Islet of Langerhans (tissue), 1 donor: ENCODE data around the gene NCF2.

Source experiments
- FAIRE-seq: peaks from one replicate; lab custom pipeline; 2011; peaks lifted over from hg19 to GRCh38; lab: Jason Lieb, UNC

NCF2 gene

DNA sequence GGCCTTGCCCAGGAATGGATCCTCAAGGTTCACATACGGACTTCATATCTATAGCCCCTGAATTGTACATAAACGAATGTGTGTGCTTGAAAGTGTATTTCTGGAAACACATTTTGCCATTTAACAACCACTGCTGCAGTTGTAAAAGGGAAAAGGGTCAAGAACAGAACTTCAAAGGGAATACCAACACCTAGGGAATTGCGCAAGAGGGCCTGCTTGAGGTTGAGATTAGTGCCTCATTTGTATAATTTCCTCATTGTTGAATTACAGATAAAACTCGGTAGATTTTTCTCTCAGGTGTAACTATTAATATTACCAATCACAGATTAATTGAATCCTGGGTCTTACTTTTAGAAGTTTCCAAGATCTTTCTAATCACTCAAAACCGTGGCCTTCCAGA, 6.1 kb downstream of the NCF2 start:
- FAIRE-seq, result no peak

DNA sequence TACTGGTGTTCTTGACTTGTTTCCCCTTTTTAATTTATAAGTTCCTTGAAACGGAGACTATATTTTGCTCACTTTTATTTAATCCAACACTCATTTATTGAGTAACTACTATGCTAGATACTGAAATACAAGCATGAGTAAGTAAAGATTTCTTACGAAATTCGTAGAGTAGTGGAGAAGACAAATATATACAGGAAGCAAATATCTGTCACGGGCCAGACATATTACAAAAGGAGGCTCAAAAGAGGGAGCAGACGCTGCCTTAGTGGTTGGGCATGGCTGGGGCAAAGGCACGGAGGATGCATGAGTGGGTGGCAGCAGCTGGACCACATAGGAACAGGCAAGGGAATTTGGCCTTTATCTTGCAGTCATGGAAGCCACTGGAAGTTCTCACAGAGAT, 6.8 kb downstream of the NCF2 start:
- FAIRE-seq, result no peak

- no peak for FAIRE-seq
Measured at GRCh38 chr1:183582021-183582713, 8.1 kb downstream of the NCF2 start.

GRCh38 chr1:183580281-183580682, 10.0 kb downstream of the NCF2 start:
- FAIRE-seq, result no peak

GRCh38 chr1:183578856-183579255, 11.4 kb downstream of the NCF2 start:
- FAIRE-seq, result no peak

- no peak for FAIRE-seq
Measured at GRCh38 chr1:183577897-183578465, 12.3 kb downstream of the NCF2 start.

DNA sequence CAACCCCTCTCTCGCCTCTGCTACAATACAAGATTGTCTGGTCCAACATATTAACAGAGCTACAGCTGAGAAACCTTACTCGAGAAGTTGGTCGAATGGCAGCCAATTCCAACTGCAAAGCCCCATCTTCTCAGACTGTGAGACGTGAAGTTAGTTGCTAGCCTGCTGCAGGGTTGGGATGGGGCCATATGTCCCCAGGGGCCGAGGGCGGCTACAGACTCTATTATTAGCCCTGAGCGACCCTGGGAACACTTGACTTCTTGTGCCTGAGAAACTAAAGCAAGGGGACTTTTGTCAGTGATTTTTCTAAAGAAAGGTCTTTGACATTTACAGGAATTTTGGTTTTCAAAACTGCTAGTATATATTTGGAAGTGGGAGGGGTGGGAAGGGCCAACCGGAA, 13.7 kb downstream of the NCF2 start:
- FAIRE-seq, result no peak

DNA sequence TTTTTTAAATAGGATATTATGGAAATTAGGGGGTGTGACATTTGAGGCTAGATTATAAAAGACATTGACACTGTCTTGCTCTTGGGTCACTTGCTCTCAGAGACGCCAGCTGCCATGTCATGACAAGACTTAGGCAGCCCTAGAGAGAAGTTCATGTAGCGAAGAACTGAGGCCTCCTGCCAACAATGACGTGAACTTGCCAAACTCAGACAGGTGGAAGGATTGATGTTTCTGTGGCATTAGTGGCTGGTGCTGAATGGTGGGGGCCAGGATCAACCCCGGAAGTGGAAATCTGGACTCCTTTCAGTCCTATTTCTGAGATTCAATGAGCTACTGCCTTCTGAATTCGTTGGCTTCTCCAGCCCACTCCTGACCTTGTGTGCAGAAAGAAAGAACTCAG, 14.7 kb downstream of the NCF2 start:
- FAIRE-seq, result no peak

DNA sequence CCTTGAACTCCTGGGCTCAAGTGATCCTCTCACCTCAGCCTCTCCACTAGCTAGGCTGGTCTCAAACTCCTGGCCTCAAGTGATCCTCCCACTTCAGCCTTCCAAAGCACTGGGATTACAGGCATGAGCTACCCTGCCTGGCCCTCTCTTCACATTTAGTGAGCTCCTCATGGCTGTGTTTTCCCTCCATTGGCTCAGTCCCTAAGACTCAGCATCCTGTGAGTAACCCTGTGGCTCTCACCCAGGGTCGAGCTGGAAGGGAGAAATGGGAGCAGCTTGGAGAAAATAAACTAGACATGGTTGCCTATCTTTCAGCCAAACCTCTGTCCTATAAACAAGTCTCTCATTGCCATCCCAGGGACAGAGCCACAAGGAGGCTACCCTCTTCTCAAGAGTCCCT, 17.5 kb downstream of the NCF2 start:
- no peak for FAIRE-seq

DNA sequence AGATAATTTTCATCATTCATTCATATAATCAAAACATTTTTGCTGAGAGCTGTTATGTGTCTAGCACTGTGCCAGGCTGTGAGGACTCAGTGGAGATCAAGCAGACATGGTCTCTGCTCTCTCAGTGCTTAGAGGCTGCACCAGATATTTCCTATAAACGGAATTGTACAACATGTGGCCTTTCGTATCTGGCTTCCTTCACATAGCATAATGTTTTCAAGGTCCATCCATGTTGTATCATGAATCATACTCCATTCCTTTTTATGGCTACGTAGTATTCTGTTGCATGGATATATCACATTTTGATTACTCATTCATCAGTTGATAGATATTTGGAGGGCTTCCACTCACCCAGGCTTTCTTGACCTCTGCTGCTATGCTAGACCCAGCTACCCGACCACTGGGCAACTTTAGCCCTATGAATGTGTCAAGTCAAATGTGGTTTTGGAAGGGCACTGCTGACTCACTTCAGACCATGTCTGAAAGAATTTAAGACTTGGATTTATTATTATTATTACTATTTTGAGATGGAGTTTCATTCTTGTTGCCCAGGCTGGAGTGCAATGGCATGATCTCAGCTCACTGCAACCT, 18.5 kb downstream of the NCF2 start:
- no peak for FAIRE-seq

- no peak for FAIRE-seq
Measured at GRCh38 chr1:183570451-183570850, 19.8 kb downstream of the NCF2 start.

GRCh38 chr1:183569801-183570200, 20.5 kb downstream of the NCF2 start:
- no peak for FAIRE-seq

DNA sequence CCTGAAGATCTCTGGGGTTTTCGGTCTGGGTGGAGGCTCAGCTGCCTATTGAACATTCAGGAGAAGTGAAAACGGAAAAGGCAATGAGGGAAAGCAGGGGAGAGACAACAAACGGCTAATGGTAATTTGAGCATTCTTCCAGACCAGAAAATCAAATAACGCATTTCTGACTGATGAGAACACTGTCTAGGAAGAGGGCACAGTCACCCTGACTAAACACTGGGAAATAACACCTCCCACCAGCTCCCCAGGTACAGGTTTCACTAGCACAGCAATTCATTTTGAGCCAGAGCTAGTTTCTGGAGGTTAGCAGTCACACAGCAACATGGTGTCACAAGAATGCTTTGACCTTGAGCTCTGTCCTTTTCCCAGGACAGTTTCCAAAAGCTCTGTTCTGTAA, 21.1 kb downstream of the NCF2 start:
- FAIRE-seq, result no peak

DNA sequence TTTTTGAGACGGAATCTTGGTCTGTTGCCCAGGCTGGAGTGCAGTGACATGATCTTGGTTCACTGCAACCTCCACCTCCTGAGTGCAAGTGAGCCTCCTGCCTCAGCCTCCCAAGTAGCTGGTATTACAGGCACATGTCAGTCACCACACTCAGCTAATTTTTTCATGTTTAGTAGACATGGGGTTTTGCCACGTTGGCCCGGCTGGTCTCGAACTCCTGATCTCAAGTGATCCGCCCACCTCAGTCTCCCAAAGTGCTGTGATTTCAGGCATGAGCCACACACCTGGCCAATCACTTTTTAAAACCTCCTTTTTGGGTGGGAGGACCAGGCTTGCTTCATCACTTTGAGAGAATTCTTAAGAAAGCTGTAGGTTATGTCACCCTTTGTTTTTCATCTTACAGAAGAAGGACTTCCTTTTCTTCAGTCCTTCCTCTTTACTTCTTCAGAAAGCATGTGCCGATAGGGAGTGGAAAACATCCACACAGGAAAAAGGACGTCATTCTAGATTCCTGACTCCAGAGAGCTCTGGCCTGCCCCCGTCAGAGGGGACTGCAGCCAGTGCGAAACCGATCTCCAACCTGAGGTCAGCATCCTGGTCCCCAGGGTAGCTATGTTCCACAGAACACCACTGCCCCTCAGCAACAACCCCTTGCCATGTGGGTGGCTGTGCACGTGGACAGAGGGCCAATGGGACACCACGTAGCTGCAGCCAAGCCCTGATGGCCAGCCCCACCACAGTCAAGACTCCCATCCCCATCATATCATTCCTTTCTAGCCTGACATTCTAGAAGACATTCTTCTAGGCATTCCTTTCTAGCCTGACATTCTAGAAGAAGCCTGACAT, 21.9 kb downstream of the NCF2 start:
- no peak for FAIRE-seq

GRCh38 chr1:183567584-183567983, 22.7 kb downstream of the NCF2 start:
- no peak for FAIRE-seq

DNA sequence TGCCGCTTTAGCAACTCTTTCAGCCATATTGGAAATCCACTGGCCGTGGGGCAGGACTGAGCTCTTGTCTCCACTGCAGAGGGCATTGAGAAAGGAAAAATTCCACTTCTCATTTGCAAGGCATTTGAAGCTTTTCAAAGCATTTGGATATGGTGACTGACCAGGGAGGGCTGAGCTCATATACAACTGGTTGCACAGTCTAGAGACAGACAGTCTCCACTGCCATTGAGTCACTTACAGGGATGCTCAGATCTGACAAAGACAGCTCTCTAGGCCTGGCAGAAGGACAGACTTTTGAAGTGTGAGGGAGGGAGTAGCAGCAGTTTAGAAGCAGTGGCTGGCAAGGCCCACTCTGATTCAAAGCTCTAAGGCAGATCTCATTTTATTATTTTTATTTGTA, 24.2 kb downstream of the NCF2 start:
- FAIRE-seq, result no peak

- FAIRE-seq, result no peak
Measured at GRCh38 chr1:183565261-183565660, 25.0 kb downstream of the NCF2 start.

DNA sequence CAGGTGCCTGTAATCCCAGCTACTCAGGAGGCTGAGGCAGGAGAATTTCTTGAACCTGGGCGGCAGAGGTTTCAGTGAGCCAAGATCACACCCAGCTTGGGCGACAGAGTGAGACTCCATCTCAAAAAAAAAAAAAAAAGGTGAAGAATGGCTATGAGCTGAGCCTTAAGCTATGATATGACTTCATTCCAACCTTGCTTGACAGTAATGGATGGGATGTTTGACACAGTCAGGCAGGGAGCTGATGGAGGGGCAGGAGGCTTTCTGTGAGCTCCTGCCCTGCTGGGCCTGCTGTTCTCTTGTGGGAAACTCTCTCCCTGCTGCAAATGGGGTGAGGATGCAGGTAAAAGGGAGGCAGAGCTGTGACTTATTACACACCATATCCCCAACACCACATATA, 27.6 kb downstream of the NCF2 start:
- no peak for FAIRE-seq

GRCh38 chr1:183559061-183559460, 31.2 kb downstream of the NCF2 start:
- FAIRE-seq, result no peak

GRCh38 chr1:183554577-183554976, 35.7 kb downstream of the NCF2 start:
- no peak for FAIRE-seq

DNA sequence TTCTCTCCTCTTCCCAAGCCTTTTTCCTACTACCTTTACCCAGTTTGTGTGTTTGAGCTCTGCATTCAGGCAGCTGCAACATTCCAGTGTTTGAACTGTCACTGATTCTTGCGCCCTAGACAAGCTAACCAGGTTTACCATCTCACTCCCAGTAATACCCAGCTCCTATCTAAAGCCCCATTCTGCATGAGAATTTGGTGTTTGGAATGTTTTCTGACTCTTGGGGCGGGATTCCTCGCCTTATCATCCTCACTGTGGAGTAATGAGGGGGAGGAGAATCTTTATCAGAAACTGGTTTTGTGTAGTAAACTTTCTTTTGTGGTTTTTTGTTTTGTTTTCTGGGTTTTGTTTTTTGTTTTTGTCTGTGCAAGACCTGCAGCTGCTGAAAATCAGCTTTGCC, 36.5 kb downstream of the NCF2 start:
- FAIRE-seq, result no peak

- no peak for FAIRE-seq
Measured at GRCh38 chr1:183553331-183553730, 36.9 kb downstream of the NCF2 start.

GRCh38 chr1:183552891-183553290, 37.4 kb downstream of the NCF2 start:
- FAIRE-seq, result no peak
